Suprapubic skin (tissue), 4 donors: Measurements from ENCODE around the gene C1orf87. TPM values are rescaled to one million over a fixed set of nuclear protein-coding genes. Genes with fewer than 3 reads are reported as not detected.

ENCODE experiments used
- DNase-seq, 2 donors: peaks; one replicate each; pipeline ENCODE4 v3.0.0-alpha.2; 2019; ENCODE audit warnings: low spot score in 2 of 2
- H3K27ac ChIP-seq: fragments of 200-600 bp; sonication (generic); one replicate; pipeline ENCODE4 v1.5.1; 2019
- H3K27me3 ChIP-seq: fragments of 200-600 bp; sonication (generic); one replicate; pipeline ENCODE4 v1.5.1; 2019
- H3K36me3 ChIP-seq: fragments of 200-600 bp; sonication (generic); one replicate; pipeline ENCODE4 v1.5.1; 2019
- H3K4me1 ChIP-seq: fragments of 200-600 bp; sonication (generic); one replicate; pipeline ENCODE4 v1.5.1; 2019
- H3K4me3 ChIP-seq: fragments of 200-600 bp; sonication (generic); one replicate; pipeline ENCODE4 v1.5.1; 2019; ENCODE audit warnings: mild to moderate bottlenecking
- H3K9me3 ChIP-seq: fragments of 200-600 bp; sonication (generic); one replicate; pipeline ENCODE4 v1.5.1; 2019
- EP300 ChIP-seq: sonication (generic); formaldehyde crosslinking; IDR thresholded peaks from one replicate; pipeline ENCODE4 v1.6.1; 2017; ENCODE audit warnings: antibody characterized with exemption
- POLR2A ChIP-seq, 2 donors: fragments of 450-650 bp; IDR thresholded peaks; one replicate each; pipeline ENCODE4 v1.6.1; 2017; ENCODE audit warnings: antibody characterized with exemption in 2 of 2, mild to moderate bottlenecking in 2 of 2, moderate library complexity in 2 of 2
- POLR2AphosphoS5 ChIP-seq, 3 donors: sonication (generic); formaldehyde crosslinking; IDR thresholded peaks; one replicate each; pipeline ENCODE4 v1.6.1; 2017; ENCODE audit warnings: antibody characterized with exemption in 3 of 3
- WGBS: methylation state at CpG from one replicate; pipeline ENCODE4 v1.1.5; 2018; 5-methylcytosine and 5-hydroxymethylcytosine counted together
- total RNA-seq, 4 donors: library from RNA; depleted of rRNA; stranded (reverse); fragments of >200 nt; gene quantifications; one replicate each; pipeline ENCODE4 v1.1.0, GENCODE V29; 2016
- TF ChIP-seq, protein P1 (sequence below), 2 donors: fragments of 200-600 bp in 1 of 2; fragments of 450-650 bp in 1 of 2; sonication (generic) in 1 of 2; IDR thresholded peaks; one replicate each; pipeline ENCODE4 v1.5.1; 2016 to 2019; ENCODE audit warnings: antibody characterized with exemption in 2 of 2, mild to moderate bottlenecking in 1 of 2, moderate library complexity in 1 of 2

The C1orf87 gene
- total RNA-seq, 4 donors from 2014 or later = not detected

DNA sequence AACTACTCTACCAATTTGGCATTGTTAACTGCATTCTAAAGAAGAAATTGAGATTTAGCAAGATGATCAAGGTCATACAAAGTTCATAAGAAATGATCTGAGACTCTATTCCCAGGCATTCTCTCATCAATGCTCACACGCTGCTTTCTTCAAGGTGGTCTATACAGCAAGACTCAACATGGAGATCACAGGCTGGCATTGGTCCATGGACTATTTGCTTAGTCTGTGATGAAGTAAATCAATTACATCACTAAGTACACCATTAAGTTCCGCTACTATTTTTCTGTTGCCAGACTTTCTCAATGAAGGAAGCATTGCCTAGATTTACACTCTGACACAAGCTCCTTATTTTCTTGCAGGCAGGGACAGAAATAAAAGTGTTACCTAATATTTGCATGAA is 95.1 kb downstream of the C1orf87 start:
- TF ChIP-seq, protein P1, sequence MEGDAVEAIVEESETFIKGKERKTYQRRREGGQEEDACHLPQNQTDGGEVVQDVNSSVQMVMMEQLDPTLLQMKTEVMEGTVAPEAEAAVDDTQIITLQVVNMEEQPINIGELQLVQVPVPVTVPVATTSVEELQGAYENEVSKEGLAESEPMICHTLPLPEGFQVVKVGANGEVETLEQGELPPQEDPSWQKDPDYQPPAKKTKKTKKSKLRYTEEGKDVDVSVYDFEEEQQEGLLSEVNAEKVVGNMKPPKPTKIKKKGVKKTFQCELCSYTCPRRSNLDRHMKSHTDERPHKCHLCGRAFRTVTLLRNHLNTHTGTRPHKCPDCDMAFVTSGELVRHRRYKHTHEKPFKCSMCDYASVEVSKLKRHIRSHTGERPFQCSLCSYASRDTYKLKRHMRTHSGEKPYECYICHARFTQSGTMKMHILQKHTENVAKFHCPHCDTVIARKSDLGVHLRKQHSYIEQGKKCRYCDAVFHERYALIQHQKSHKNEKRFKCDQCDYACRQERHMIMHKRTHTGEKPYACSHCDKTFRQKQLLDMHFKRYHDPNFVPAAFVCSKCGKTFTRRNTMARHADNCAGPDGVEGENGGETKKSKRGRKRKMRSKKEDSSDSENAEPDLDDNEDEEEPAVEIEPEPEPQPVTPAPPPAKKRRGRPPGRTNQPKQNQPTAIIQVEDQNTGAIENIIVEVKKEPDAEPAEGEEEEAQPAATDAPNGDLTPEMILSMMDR (IDR thresholded peaks at IDR 0.05) = no peak
- TF ChIP-seq EP300 (no peak), POLR2A (IDR thresholded peaks at IDR 0.05) (no peak), POLR2AphosphoS5 (IDR thresholded peaks at IDR 0.05) (peak in 1 of 3 donors; percentile 30)
- Histone ChIP-seq H3K27me3 (no peaks in the 10 kb centered on the region), H3K4me3 (no peak overlapping the region), H3K4me1 (peaks cover 7% of the 10 kb centered on the region), H3K36me3 (no peaks in the 10 kb centered on the region), H3K27ac (peak overlapping the region; percentile 42), H3K9me3 (no peaks in the 10 kb centered on the region)
- no peak for DNase-seq
- 95% methylated on average over 2 of the region's 2 CpGs for WGBS

DNA sequence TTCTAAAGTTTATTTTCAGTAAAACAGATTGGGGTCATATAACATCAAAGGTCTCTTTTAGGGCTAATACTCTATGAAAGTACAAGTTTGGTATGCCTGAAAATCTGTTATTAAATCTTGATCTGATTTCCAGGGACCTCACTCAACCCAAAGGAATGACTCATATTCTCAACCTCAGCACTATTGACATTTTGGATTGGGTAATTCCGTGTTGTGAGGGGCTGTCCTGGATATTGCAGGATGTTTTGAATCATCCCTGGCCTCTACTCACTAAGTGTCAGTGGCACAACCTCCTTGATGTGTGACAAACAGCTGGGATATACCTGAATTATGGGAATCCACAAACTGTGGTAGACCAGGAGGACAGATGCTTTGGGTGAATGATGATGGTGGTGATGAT is 95.5 kb downstream of the C1orf87 start:
- 47% methylated on average over 1 of the region's 1 CpG for WGBS
- DNase-seq = no peak
- no peaks in the 10 kb centered on the region for H3K9me3 ChIP-seq
- no peaks in the 10 kb centered on the region for H3K27me3 ChIP-seq
- no peak overlapping the region for H3K4me3 ChIP-seq
- TF ChIP-seq, protein P1 (IDR thresholded peaks at IDR 0.05) = no peak
- TF ChIP-seq POLR2A (IDR thresholded peaks at IDR 0.05) (no peak), POLR2AphosphoS5 (IDR thresholded peaks at IDR 0.05) (peak in 2 of 3 donors; percentile 24 to 27), EP300 (no peak)
- H3K27ac ChIP-seq = peak overlapping the region; percentile 42
- peaks cover 7% of the 10 kb centered on the region for H3K4me1 ChIP-seq
- H3K36me3 ChIP-seq = no peaks in the 10 kb centered on the region

GRCh38 chr1:59977075-59977410 is 96.5 kb downstream of the C1orf87 start:
- TF ChIP-seq POLR2A (IDR thresholded peaks at IDR 0.05) (no peak), POLR2AphosphoS5 (IDR thresholded peaks at IDR 0.05) (no peak), EP300 (no peak)
- TF ChIP-seq, protein P1 (IDR thresholded peaks at IDR 0.05) = no peak
- H3K27ac ChIP-seq = no peak overlapping the region
- H3K9me3 ChIP-seq = no peaks in the 10 kb centered on the region
- H3K27me3 ChIP-seq = no peaks in the 10 kb centered on the region
- H3K4me1 ChIP-seq = peaks cover 7% of the 10 kb centered on the region
- no peaks in the 10 kb centered on the region for H3K36me3 ChIP-seq
- H3K4me3 ChIP-seq = no peak overlapping the region
- 80% methylated on average over 4 of the region's 4 CpGs for WGBS
- DNase-seq = no peak

DNA sequence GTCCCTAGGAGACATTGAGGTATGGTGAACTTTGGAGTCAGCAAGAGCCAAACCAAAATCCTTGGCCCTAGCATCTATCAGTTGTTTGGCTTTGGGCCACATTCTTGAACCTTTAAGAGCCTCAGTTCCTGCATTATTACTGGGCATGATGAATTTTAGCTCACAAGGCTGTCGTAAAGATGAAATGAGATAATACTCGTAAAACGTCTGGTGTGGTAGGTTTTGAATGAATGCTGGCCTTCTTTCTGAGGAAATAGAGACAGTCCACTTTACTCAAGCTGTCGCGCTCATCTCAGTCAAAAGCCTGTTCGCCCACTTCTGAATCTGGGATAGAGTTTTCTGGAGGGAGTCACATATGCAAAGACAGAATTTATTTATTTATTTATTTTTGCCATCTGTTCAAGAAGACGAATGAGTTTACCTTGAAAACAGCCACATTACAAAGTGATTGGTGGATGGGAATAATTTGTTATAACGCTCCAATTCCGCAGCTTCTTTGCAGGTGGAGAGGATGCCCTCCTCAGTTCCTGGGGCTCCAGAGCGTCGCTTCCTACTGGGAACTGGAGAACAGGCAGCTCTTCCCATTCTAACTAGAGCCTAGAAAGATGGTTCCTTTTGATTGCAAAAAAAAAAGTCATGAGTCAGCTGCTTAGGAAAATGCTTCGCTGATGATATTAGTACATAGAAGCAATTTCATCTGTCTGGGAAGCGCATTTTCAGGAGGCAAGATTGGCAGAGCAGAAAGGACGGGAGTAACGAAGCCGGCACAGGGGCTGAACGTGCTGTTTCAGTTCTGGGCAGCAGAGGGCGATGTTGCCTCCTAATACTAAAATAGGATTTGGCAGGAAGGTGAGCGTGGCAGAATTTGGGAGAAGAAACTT is 97.1 kb downstream of the C1orf87 start:
- peak in 1 of 2 donors; percentile 82 for DNase-seq
- Histone ChIP-seq H3K27ac (no peak overlapping the region), H3K4me1 (peaks cover 10% of the 10 kb centered on the region), H3K9me3 (no peaks in the 10 kb centered on the region), H3K4me3 (no peak overlapping the region), H3K36me3 (no peaks in the 10 kb centered on the region), H3K27me3 (no peaks in the 10 kb centered on the region)
- 38% methylated on average over 19 of the region's 19 CpGs for WGBS
- TF ChIP-seq, protein P1 (IDR thresholded peaks at IDR 0.05) = peak; percentile 68 to 83
- no peak for TF ChIP-seq EP300

DNA sequence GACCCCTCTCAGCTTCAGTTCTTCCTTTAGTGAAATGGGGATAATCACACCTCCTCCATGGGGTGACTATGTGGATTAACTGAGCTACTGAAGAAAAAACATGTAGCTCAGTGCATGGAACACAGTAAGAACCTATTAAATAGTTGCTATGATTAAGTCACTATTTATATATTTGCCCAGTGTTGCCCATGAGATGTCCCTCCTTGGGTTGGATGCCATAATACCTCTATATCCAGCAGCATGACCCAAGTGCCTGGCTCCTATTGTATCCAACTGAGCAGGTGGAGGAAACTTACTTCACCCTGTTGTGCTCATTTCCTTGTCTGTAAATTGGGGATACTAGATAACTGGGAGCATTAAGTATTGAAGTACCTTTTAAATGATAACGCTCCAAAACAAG is 99.9 kb downstream of the C1orf87 start:
- WGBS = 100% methylated on average over 1 of the region's 1 CpG

More for the DNA sequence above, 99.9 kb downstream of the C1orf87 start:
- H3K27me3 ChIP-seq = no peaks in the 10 kb centered on the region
- no peaks in the 10 kb centered on the region for H3K36me3 ChIP-seq
- H3K27ac ChIP-seq = no peak overlapping the region
- no peak for DNase-seq
- no peaks in the 10 kb centered on the region for H3K9me3 ChIP-seq
- no peak overlapping the region for H3K4me3 ChIP-seq
- TF ChIP-seq, protein P1 (IDR thresholded peaks at IDR 0.05) = no peak
- TF ChIP-seq POLR2A (IDR thresholded peaks at IDR 0.05) = no peak
- no peak for TF ChIP-seq POLR2AphosphoS5 (IDR thresholded peaks at IDR 0.05)
- no peak for TF ChIP-seq EP300
- H3K4me1 ChIP-seq = peaks cover 11% of the 10 kb centered on the region
